HG03039 (cell line): ENCODE results near the gene THUMPD1.
"Not testable (repeated sequence)": the region's sequence is repeated elsewhere in the genome, so short reads cannot be mapped to it uniquely, and the experiment has no call there.

Source experiments
- ATAC-seq: cut with Tn5 transposase; IDR thresholded peaks from one replicate; pipeline ENCODE4 v1.9.1; 2021; ENCODE audit warnings: mild to moderate bottlenecking, moderate library complexity; ENCODE audit not compliant: unreplicated experiment

THUMPD1 gene

GRCh38 chr16:20741554-20742285, at the start of gene THUMPD1:
Gene THUMPD1 (minus strand): TSS chr16:20741818. CDS start chr16:20741739, 79 bp downstream.
- peak; percentile 84 for ATAC-seq

- ATAC-seq = no peak
Measured at GRCh38 chr16:20789130-20789529, 47.5 kb upstream of the THUMPD1 start.

GRCh38 chr16:20784204-20784603, 42.6 kb upstream of the THUMPD1 start:
- no peak for ATAC-seq

GRCh38 chr16:20782470-20782869, 40.9 kb upstream of the THUMPD1 start:
- no peak for ATAC-seq

GRCh38 chr16:20781697-20782096, 40.1 kb upstream of the THUMPD1 start:
- ATAC-seq = no peak

- ATAC-seq = no peak
Measured at GRCh38 chr16:20774703-20775362, 33.2 kb upstream of the THUMPD1 start.

GRCh38 chr16:20773679-20774078, 32.1 kb upstream of the THUMPD1 start:
- no peak for ATAC-seq

- no peak for ATAC-seq
Measured at GRCh38 chr16:20768818-20769217, 27.2 kb upstream of the THUMPD1 start.

GRCh38 chr16:20768121-20768520, 26.5 kb upstream of the THUMPD1 start:
- no peak for ATAC-seq

GRCh38 chr16:20767577-20767976, 26.0 kb upstream of the THUMPD1 start:
- no peak for ATAC-seq

GRCh38 chr16:20766294-20766693, 24.7 kb upstream of the THUMPD1 start:
- ATAC-seq = no peak

GRCh38 chr16:20765732-20766131, 24.1 kb upstream of the THUMPD1 start:
- no peak for ATAC-seq

GRCh38 chr16:20764448-20764847, 22.8 kb upstream of the THUMPD1 start:
- ATAC-seq = not testable (repeated sequence)

- ATAC-seq = peak; percentile 97
Measured at GRCh38 chr16:20763461-20764232, 22.0 kb upstream of the THUMPD1 start, which contains the start of gene ACSM3. Gene ACSM3 (plus strand): TSS chr16:20764014. CDS start chr16:20770035, 6,021 bp downstream.

- no peak for ATAC-seq
Measured at GRCh38 chr16:20762404-20763123, 20.9 kb upstream of the THUMPD1 start.

- ATAC-seq = no peak
Measured at GRCh38 chr16:20761175-20761574, 19.6 kb upstream of the THUMPD1 start.

- no peak for ATAC-seq
Measured at GRCh38 chr16:20760346-20760745, 18.7 kb upstream of the THUMPD1 start.

GRCh38 chr16:20755799-20756198, 14.2 kb upstream of the THUMPD1 start:
- ATAC-seq = not testable (repeated sequence)

- ATAC-seq = no peak
Measured at GRCh38 chr16:20755238-20755637, 13.6 kb upstream of the THUMPD1 start.

GRCh38 chr16:20753727-20754126, 12.1 kb upstream of the THUMPD1 start:
- ATAC-seq = no peak

- no peak for ATAC-seq
Measured at GRCh38 chr16:20750558-20750957, 8.9 kb upstream of the THUMPD1 start.
